HG03565 (cell line): ENCODE data around the gene SH2D7.

Experiments
- ATAC-seq: cut with Tn5 transposase; IDR thresholded peaks from one replicate; pipeline ENCODE4 v1.9.1; 2021; ENCODE audit warnings: mild to moderate bottlenecking, moderate library complexity; ENCODE audit not compliant: unreplicated experiment

SH2D7 gene

GRCh38 chr15:78059110-78059839 lies 33.1 kb upstream of the SH2D7 start:
- no peak for ATAC-seq

- ATAC-seq: no peak
Observed at GRCh38 chr15:78060232-78060631, 32.1 kb upstream of the SH2D7 start.

GRCh38 chr15:78061963-78062427 lies 30.4 kb upstream of the SH2D7 start:
- no peak for ATAC-seq

GRCh38 chr15:78063217-78063616 lies 29.1 kb upstream of the SH2D7 start:
- ATAC-seq: no peak

- no peak for ATAC-seq
Observed at GRCh38 chr15:78063970-78064385, 28.4 kb upstream of the SH2D7 start.

- ATAC-seq: no peak
Observed at GRCh38 chr15:78064544-78064943, 27.8 kb upstream of the SH2D7 start.

GRCh38 chr15:78065284-78065872 lies 27.0 kb upstream of the SH2D7 start:
- ATAC-seq: no peak

- ATAC-seq: peak; percentile 42
Observed at GRCh38 chr15:78065973-78066946, 26.1 kb upstream of the SH2D7 start.

- no peak for ATAC-seq
Observed at GRCh38 chr15:78067328-78068228, 24.8 kb upstream of the SH2D7 start.

GRCh38 chr15:78069052-78069414 lies 23.3 kb upstream of the SH2D7 start:
- ATAC-seq: no peak

- ATAC-seq: no peak
Observed at GRCh38 chr15:78069462-78070029, 22.8 kb upstream of the SH2D7 start.

- ATAC-seq: no peak
Observed at GRCh38 chr15:78070049-78070700, 22.2 kb upstream of the SH2D7 start.

- ATAC-seq: no peak
Observed at GRCh38 chr15:78071383-78071782, 21.0 kb upstream of the SH2D7 start.

- no peak for ATAC-seq
Observed at GRCh38 chr15:78072080-78072892, 20.1 kb upstream of the SH2D7 start.

GRCh38 chr15:78073046-78073787 lies 19.1 kb upstream of the SH2D7 start:
- ATAC-seq: no peak

- ATAC-seq: no peak
Observed at GRCh38 chr15:78075490-78076230, 16.7 kb upstream of the SH2D7 start.
